Measurements from ENCODE around the gene TNC.

TNC gene

DNA sequence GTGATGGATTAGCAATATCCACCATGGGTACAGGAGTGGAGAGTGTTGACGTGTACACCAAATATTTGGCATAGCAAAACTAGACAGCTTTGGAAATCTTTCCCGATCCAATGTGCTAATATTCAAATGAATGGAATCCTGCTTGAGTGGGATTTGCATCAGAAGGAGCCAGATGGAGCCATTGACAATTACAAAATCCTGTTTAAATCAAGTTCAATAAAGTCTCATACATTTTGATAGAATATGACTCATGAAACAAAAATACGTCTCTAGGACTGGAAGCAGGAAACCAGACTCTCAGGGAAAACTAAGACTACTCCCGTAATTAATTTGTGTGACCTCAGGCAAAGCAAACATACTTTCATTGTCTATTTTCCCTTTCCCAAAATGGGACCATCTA, 13.0 kb downstream of the TNC start:
- H3K4me1 ChIP-seq (ENCODE audit: control insufficient read depth, insufficient read depth, low read length, poor library complexity, severe bottlenecking): peaks cover 16% of the 10 kb centered on the region
- H3K9me3 ChIP-seq (ENCODE audit: control insufficient read depth, low read length): no peaks in the 10 kb centered on the region
- WGBS, 2 experiments (ENCODE audit: insufficient coverage in 2 of 2): 100% methylated on average over 1 to 2 of the region's 4 CpGs
- peaks cover 3% of the 10 kb centered on the region for H3K36me3 ChIP-seq (ENCODE audit: control insufficient read depth, insufficient read depth, low read length)
- no peak overlapping the region for H3K4me3 ChIP-seq (ENCODE audit: extremely low read depth, insufficient read depth, low read length, poor library complexity, severe bottlenecking)
- H3K27ac ChIP-seq (ENCODE audit: low read depth, low read length, severe bottlenecking): no peak overlapping the region

GRCh38 chr9:115103746-115104477, 14.0 kb downstream of the TNC start:
- H3K36me3 ChIP-seq (ENCODE audit: control insufficient read depth, insufficient read depth, low read length): peaks cover 3% of the 10 kb centered on the region

GRCh38 chr9:115099901-115100300, 18.1 kb downstream of the TNC start:
- H3K36me3 ChIP-seq (ENCODE audit: control insufficient read depth, insufficient read depth, low read length): peaks cover 3% of the 10 kb centered on the region
- no CpG with 5 or more reads among the region's 1 CpG for WGBS, 2 experiments (ENCODE audit: insufficient coverage in 2 of 2)
- peaks cover 7% of the 10 kb centered on the region for H3K4me1 ChIP-seq (ENCODE audit: control insufficient read depth, insufficient read depth, low read length, poor library complexity, severe bottlenecking)
- no peaks in the 10 kb centered on the region for H3K9me3 ChIP-seq (ENCODE audit: control insufficient read depth, low read length)
- no peak overlapping the region for H3K27ac ChIP-seq (ENCODE audit: low read depth, low read length, severe bottlenecking)
- H3K4me3 ChIP-seq (ENCODE audit: extremely low read depth, insufficient read depth, low read length, poor library complexity, severe bottlenecking): no peak overlapping the region

More at GRCh38 chr9:115103746-115104477, 14.0 kb downstream of the TNC start:
- H3K9me3 ChIP-seq (ENCODE audit: control insufficient read depth, low read length): no peaks in the 10 kb centered on the region
- H3K4me1 ChIP-seq (ENCODE audit: control insufficient read depth, insufficient read depth, low read length, poor library complexity, severe bottlenecking): peaks cover 9% of the 10 kb centered on the region
- no peak overlapping the region for H3K27ac ChIP-seq (ENCODE audit: low read depth, low read length, severe bottlenecking)
- 94 to 100% methylated on average over 1 to 2 of the region's 3 CpGs for WGBS, 2 experiments (ENCODE audit: insufficient coverage in 2 of 2)
- H3K4me3 ChIP-seq (ENCODE audit: extremely low read depth, insufficient read depth, low read length, poor library complexity, severe bottlenecking): no peak overlapping the region

DNA sequence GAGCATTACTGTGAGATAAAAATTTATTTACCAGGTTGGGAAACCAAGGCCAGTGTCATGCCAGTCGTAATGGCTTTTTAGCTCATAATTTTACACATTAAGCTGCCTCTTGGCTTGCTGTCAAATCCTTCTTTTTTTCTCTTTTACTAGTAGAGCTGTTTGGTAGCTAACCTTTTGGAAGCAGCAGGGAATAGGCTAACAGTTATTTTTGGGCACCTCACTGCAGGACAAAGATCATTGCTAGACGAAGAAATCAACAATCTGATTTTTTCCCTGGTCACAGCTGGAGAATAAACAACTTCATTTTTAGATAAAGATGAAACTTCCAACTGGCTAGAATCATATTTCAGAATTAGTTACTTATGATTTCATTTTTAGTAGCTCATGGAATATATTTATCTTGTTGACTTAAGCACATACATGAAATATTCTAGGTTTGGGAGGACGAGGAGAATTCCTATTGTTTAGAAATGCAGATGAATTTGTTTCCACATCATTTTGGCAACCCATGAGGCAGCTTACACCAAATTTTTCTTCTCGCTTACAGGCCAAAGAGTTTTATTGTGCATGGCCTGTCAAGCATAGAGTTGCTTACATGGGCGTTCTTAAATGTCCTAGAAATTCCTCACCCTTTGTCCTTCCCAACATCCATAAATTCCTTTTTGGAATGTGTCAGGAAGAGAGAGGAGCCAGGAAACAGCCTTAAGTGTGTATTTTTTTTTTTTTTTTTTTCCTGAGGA, 19.6 kb downstream of the TNC start:
- no peak overlapping the region for H3K27ac ChIP-seq (ENCODE audit: low read depth, low read length, severe bottlenecking)
- no peaks in the 10 kb centered on the region for H3K9me3 ChIP-seq (ENCODE audit: control insufficient read depth, low read length)
- no peaks in the 10 kb centered on the region for H3K36me3 ChIP-seq (ENCODE audit: control insufficient read depth, insufficient read depth, low read length)
- H3K4me1 ChIP-seq (ENCODE audit: control insufficient read depth, insufficient read depth, low read length, poor library complexity, severe bottlenecking): peaks cover 7% of the 10 kb centered on the region
- H3K4me3 ChIP-seq (ENCODE audit: extremely low read depth, insufficient read depth, low read length, poor library complexity, severe bottlenecking): no peak overlapping the region
- WGBS, 2 experiments (ENCODE audit: insufficient coverage in 2 of 2): 100% methylated on average over 2 of the region's 5 CpGs; no CpG with 5 or more reads in 1 of the 2 experiments

- no peaks in the 10 kb centered on the region for H3K9me3 ChIP-seq (ENCODE audit: control insufficient read depth, low read length)
- H3K4me1 ChIP-seq (ENCODE audit: control insufficient read depth, insufficient read depth, low read length, poor library complexity, severe bottlenecking): peaks cover 3% of the 10 kb centered on the region
- no peak overlapping the region for H3K27ac ChIP-seq (ENCODE audit: low read depth, low read length, severe bottlenecking)
- WGBS, 2 experiments (ENCODE audit: insufficient coverage in 2 of 2): 93 to 100% methylated on average over 2 of the region's 2 CpGs
- no peak overlapping the region for H3K4me3 ChIP-seq (ENCODE audit: extremely low read depth, insufficient read depth, low read length, poor library complexity, severe bottlenecking)
- H3K36me3 ChIP-seq (ENCODE audit: control insufficient read depth, insufficient read depth, low read length): peaks cover 11% of the 10 kb centered on the region
Observed at GRCh38 chr9:115093520-115093919, 24.4 kb downstream of the TNC start.

GRCh38 chr9:115090486-115090885, 27.5 kb downstream of the TNC start:
- H3K4me3 ChIP-seq (ENCODE audit: extremely low read depth, insufficient read depth, low read length, poor library complexity, severe bottlenecking): no peak overlapping the region
- 93 to 96% methylated on average over 9 of the region's 9 CpGs for WGBS, 2 experiments (ENCODE audit: insufficient coverage in 2 of 2)
- peaks cover 29% of the 10 kb centered on the region for H3K36me3 ChIP-seq (ENCODE audit: control insufficient read depth, insufficient read depth, low read length)
- H3K9me3 ChIP-seq (ENCODE audit: control insufficient read depth, low read length): no peaks in the 10 kb centered on the region
- H3K4me1 ChIP-seq (ENCODE audit: control insufficient read depth, insufficient read depth, low read length, poor library complexity, severe bottlenecking): no peaks in the 10 kb centered on the region
- H3K27ac ChIP-seq (ENCODE audit: low read depth, low read length, severe bottlenecking): no peak overlapping the region

DNA sequence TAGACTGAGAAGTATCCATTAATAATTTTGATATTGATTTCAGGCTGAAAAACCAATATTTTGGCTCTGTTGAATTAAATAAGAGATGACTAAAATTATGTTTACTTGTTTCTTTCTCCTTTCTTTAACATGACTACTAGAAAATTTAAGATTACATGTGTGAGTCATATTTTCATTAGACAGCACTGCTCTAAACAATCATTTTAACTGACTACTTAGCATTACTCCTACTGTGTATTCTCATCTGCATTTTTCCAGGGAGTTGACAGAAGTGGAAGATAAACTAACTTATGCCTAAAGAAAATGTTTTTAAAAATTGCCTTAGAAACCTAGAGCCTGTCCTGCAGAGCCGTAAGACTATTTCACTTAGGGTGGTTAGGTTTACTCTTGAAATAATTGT, 29.1 kb downstream of the TNC start:
- 80 to 100% methylated on average over 1 of the region's 1 CpG for WGBS, 2 experiments (ENCODE audit: insufficient coverage in 2 of 2)
- Histone ChIP-seq H3K9me3 (ENCODE audit: control insufficient read depth, low read length) (no peaks in the 10 kb centered on the region), H3K36me3 (ENCODE audit: control insufficient read depth, insufficient read depth, low read length) (peaks cover 29% of the 10 kb centered on the region), H3K4me3 (ENCODE audit: extremely low read depth, insufficient read depth, low read length, poor library complexity, severe bottlenecking) (no peak overlapping the region), H3K4me1 (ENCODE audit: control insufficient read depth, insufficient read depth, low read length, poor library complexity, severe bottlenecking) (no peaks in the 10 kb centered on the region), H3K27ac (ENCODE audit: low read depth, low read length, severe bottlenecking) (no peak overlapping the region)

DNA sequence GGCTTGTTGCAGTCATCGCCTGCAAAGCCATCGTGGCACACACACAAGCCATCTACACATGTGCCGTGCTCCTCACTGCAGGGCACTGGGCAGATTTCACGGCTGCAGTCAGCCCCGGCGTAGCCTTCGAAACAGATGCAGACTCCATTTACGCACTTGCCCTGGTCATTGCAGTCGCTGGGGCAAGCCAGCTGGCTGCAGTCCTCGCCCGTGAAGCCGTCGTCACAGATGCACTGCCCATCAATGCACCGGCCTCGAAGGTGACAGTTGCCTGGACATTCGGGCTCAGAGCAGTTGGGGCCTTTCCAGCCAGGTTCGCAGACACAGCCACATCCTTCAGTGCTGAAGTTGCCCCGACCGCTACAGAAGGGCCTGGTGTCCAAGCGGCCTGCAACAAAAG, 31.1 kb downstream of the TNC start:
- Histone ChIP-seq H3K4me1 (ENCODE audit: control insufficient read depth, insufficient read depth, low read length, poor library complexity, severe bottlenecking) (no peaks in the 10 kb centered on the region), H3K36me3 (ENCODE audit: control insufficient read depth, insufficient read depth, low read length) (peaks cover 37% of the 10 kb centered on the region), H3K9me3 (ENCODE audit: control insufficient read depth, low read length) (no peaks in the 10 kb centered on the region), H3K4me3 (ENCODE audit: extremely low read depth, insufficient read depth, low read length, poor library complexity, severe bottlenecking) (no peak overlapping the region), H3K27ac (ENCODE audit: low read depth, low read length, severe bottlenecking) (no peak overlapping the region)
- 96 to 97% methylated on average over 20 of the region's 20 CpGs for WGBS, 2 experiments (ENCODE audit: insufficient coverage in 2 of 2)

- no peak overlapping the region for H3K27ac ChIP-seq (ENCODE audit: low read depth, low read length, severe bottlenecking)
- peaks cover 38% of the 10 kb centered on the region for H3K36me3 ChIP-seq (ENCODE audit: control insufficient read depth, insufficient read depth, low read length)
- WGBS, 2 experiments (ENCODE audit: insufficient coverage in 2 of 2): 96% methylated on average over 10 to 19 of the region's 19 CpGs
- H3K9me3 ChIP-seq (ENCODE audit: control insufficient read depth, low read length): no peaks in the 10 kb centered on the region
- H3K4me3 ChIP-seq (ENCODE audit: extremely low read depth, insufficient read depth, low read length, poor library complexity, severe bottlenecking): no peak overlapping the region
- H3K4me1 ChIP-seq (ENCODE audit: control insufficient read depth, insufficient read depth, low read length, poor library complexity, severe bottlenecking): no peaks in the 10 kb centered on the region
Observed at GRCh38 chr9:115086461-115086860, 31.5 kb downstream of the TNC start.

DNA sequence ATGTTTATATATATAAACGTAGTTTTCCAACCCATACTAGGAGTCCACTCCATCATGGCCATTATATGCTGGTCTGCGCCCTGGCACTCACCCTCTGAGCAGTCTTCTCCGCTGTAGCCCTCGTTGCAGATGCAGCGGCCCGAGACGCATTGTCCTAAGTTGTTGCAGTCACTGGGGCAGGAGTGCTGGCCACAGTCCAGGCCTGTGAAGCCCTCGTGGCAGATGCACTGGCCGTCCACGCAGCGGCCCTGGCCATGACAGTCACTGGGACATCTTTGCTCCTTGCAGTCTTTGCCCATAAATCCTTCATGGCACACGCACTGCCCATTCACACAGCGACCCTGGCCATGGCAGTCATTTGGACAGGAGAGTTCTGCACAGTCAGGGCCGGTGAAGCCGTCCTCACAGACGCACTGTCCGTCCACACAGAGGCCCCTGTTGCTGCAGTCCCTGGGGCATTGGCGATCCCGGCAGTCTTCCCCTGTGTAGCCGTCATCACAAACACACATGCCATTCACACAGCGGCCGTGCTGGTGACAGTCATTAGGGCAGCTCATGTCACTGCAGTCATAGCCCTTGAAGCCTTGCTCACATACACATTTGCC, 32.1 kb downstream of the TNC start:
- Histone ChIP-seq H3K4me1 (ENCODE audit: control insufficient read depth, insufficient read depth, low read length, poor library complexity, severe bottlenecking) (no peaks in the 10 kb centered on the region), H3K4me3 (ENCODE audit: extremely low read depth, insufficient read depth, low read length, poor library complexity, severe bottlenecking) (no peak overlapping the region), H3K27ac (ENCODE audit: low read depth, low read length, severe bottlenecking) (no peak overlapping the region), H3K36me3 (ENCODE audit: control insufficient read depth, insufficient read depth, low read length) (peaks cover 42% of the 10 kb centered on the region), H3K9me3 (ENCODE audit: control insufficient read depth, low read length) (no peaks in the 10 kb centered on the region)
- 94 to 95% methylated on average over 21 of the region's 22 CpGs for WGBS, 2 experiments (ENCODE audit: insufficient coverage in 2 of 2)
